IPS-15b (cell line): ENCODE results near the gene ZNF668.

ENCODE experiments used
- H3K27me3 ChIP-seq: one replicate; pipeline ENCODE4 v1.6.1; 2013; ENCODE audit warnings: low read length; ENCODE audit not compliant: control insufficient read depth, insufficient read depth
- H3K36me3 ChIP-seq: one replicate; pipeline ENCODE4 v1.6.1; 2013; ENCODE audit warnings: low read length; ENCODE audit not compliant: control insufficient read depth, insufficient read depth
- H3K4me1 ChIP-seq: one replicate; pipeline ENCODE4 v1.6.1; 2013; ENCODE audit warnings: mild to moderate bottlenecking, low read length; ENCODE audit not compliant: control insufficient read depth, insufficient read depth
- H3K4me3 ChIP-seq: one replicate; pipeline ENCODE4 v1.5.1; 2013; ENCODE audit warnings: low read depth, low read length
- H3K9ac ChIP-seq: one replicate; pipeline ENCODE4 v1.6.1; 2013; ENCODE audit warnings: low read depth, mild to moderate bottlenecking, low read length
- H3K9me3 ChIP-seq: one replicate; pipeline ENCODE4 v1.6.1; 2013; ENCODE audit warnings: mild to moderate bottlenecking, low read length; ENCODE audit not compliant: control insufficient read depth, insufficient read depth

Gene ZNF668

GRCh38 chr16:31083981-31084380, 9.9 kb upstream of the ZNF668 start:
- H3K27me3 ChIP-seq: no peaks in the 10 kb centered on the region
- H3K4me1 ChIP-seq: no peaks in the 10 kb centered on the region
- no peaks in the 10 kb centered on the region for H3K9me3 ChIP-seq
- no peak overlapping the region for H3K9ac ChIP-seq
- H3K4me3 ChIP-seq: no peak overlapping the region
- peaks cover 33% of the 10 kb centered on the region for H3K36me3 ChIP-seq

- Histone ChIP-seq H3K36me3 (peaks cover 35% of the 10 kb centered on the region), H3K27me3 (no peaks in the 10 kb centered on the region), H3K9me3 (no peaks in the 10 kb centered on the region), H3K4me3 (no peak overlapping the region), H3K9ac (no peak overlapping the region), H3K4me1 (no peaks in the 10 kb centered on the region)
Observed at GRCh38 chr16:31083556-31083955, 9.5 kb upstream of the ZNF668 start.

- Histone ChIP-seq H3K27me3 (no peaks in the 10 kb centered on the region), H3K9ac (no peak overlapping the region), H3K36me3 (peaks cover 36% of the 10 kb centered on the region), H3K4me3 (no peak overlapping the region), H3K9me3 (no peaks in the 10 kb centered on the region), H3K4me1 (no peaks in the 10 kb centered on the region)
Observed at GRCh38 chr16:31083081-31083480, 9.0 kb upstream of the ZNF668 start.

- no peaks in the 10 kb centered on the region for H3K4me1 ChIP-seq
- H3K9me3 ChIP-seq: no peaks in the 10 kb centered on the region
- H3K36me3 ChIP-seq: peaks cover 42% of the 10 kb centered on the region
- no peaks in the 10 kb centered on the region for H3K27me3 ChIP-seq
- no peak overlapping the region for H3K4me3 ChIP-seq
- H3K9ac ChIP-seq: peak overlapping the region; percentile 3
Observed at GRCh38 chr16:31082368-31083045, 8.5 kb upstream of the ZNF668 start.

- Histone ChIP-seq H3K4me3 (no peak overlapping the region), H3K36me3 (peaks cover 50% of the 10 kb centered on the region), H3K4me1 (no peaks in the 10 kb centered on the region), H3K9ac (peak overlapping the region; percentile 3), H3K27me3 (no peaks in the 10 kb centered on the region), H3K9me3 (no peaks in the 10 kb centered on the region)
Observed at GRCh38 chr16:31081428-31082351, 7.7 kb upstream of the ZNF668 start.

- no peak overlapping the region for H3K4me3 ChIP-seq
- no peaks in the 10 kb centered on the region for H3K27me3 ChIP-seq
- H3K9ac ChIP-seq: no peak overlapping the region
- H3K9me3 ChIP-seq: no peaks in the 10 kb centered on the region
- peaks cover 56% of the 10 kb centered on the region for H3K36me3 ChIP-seq
- H3K4me1 ChIP-seq: no peaks in the 10 kb centered on the region
Observed at GRCh38 chr16:31080756-31081419, 6.8 kb upstream of the ZNF668 start.

- Histone ChIP-seq H3K27me3 (no peaks in the 10 kb centered on the region), H3K36me3 (peaks cover 56% of the 10 kb centered on the region), H3K9ac (no peak overlapping the region), H3K9me3 (no peaks in the 10 kb centered on the region), H3K4me3 (no peak overlapping the region), H3K4me1 (no peaks in the 10 kb centered on the region)
Observed at GRCh38 chr16:31080035-31080629, 6.1 kb upstream of the ZNF668 start.

GRCh38 chr16:31079342-31079944, 5.4 kb upstream of the ZNF668 start:
- H3K9me3 ChIP-seq: no peaks in the 10 kb centered on the region
- no peaks in the 10 kb centered on the region for H3K27me3 ChIP-seq
- no peak overlapping the region for H3K9ac ChIP-seq
- H3K4me3 ChIP-seq: no peak overlapping the region
- peaks cover 56% of the 10 kb centered on the region for H3K36me3 ChIP-seq
- H3K4me1 ChIP-seq: no peaks in the 10 kb centered on the region

GRCh38 chr16:31078597-31079341, 4.7 kb upstream of the ZNF668 start:
- H3K9me3 ChIP-seq: no peaks in the 10 kb centered on the region
- no peaks in the 10 kb centered on the region for H3K27me3 ChIP-seq
- no peaks in the 10 kb centered on the region for H3K4me1 ChIP-seq
- peaks cover 56% of the 10 kb centered on the region for H3K36me3 ChIP-seq
- no peak overlapping the region for H3K4me3 ChIP-seq
- no peak overlapping the region for H3K9ac ChIP-seq

GRCh38 chr16:31077592-31078396, 3.8 kb upstream of the ZNF668 start:
- H3K9ac ChIP-seq: no peak overlapping the region
- peaks cover 56% of the 10 kb centered on the region for H3K36me3 ChIP-seq
- H3K27me3 ChIP-seq: no peaks in the 10 kb centered on the region
- no peaks in the 10 kb centered on the region for H3K4me1 ChIP-seq
- H3K9me3 ChIP-seq: no peaks in the 10 kb centered on the region
- no peak overlapping the region for H3K4me3 ChIP-seq
